8988T (cell line): ENCODE data around the gene AAK1.
"Not testable (repeated sequence)": the region's sequence is repeated elsewhere in the genome, so short reads cannot be mapped to it uniquely, and the experiment has no call there.

Experiments used
- DNase-seq: peaks from one replicate; pipeline ENCODE4 v3.0.0; 2011

The AAK1 gene

GRCh38 chr2:69434753-69435152 lies 208.8 kb downstream of the AAK1 start:
- DNase-seq = no peak

DNA sequence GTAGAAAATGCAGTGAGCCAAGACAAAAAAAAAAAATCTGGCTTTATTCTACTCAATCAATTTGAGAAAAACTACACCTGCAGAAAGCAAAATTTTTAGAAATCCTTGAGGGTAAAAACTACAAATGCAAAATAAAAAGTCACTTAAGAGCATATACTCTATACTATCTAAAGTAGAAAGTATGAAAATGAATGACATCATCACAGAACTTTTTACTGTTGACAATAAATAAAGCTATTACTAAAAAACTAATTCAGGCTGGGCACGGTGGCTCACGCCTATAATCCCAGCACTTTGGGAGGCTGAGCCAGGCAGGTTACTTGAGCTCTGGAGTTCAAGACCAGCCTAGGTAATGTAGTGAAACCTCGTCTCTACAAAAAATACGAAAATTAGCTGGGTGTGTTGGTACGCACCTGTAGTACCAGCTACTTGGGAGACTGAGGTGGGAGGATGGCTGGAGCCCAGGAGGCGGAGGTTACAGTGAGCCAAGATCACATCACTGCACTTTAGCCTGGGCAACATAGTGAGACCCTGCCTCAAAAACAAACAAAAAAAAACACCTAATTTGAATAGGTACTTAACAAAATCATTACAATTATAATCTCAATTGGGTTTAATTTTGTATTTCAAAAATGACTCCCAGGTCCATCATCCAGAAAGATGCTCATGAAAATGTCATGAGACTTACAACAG lies 213.9 kb downstream of the AAK1 start:
- DNase-seq = no peak

GRCh38 chr2:69428981-69429380 lies 214.6 kb downstream of the AAK1 start:
- DNase-seq = no peak

DNA sequence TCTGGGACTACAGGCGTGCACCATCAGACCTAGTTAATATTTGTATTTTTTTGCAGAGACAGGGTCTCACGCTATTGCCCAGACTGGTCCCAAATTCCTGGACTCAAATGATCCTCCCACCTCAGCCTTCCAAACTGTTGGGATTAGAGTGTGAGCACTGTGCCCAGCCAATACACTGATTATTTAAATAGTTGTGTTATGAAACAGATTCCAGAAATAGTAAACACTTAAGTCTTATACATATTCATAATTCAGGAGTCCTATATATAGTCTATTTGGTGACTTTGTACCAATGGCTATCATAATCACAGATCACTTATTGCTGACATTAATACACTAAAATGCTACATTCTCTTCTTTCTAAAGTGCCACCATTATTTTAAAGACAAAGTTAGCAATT lies 219.1 kb downstream of the AAK1 start:
- DNase-seq = no peak

GRCh38 chr2:69422198-69422597 lies 221.3 kb downstream of the AAK1 start:
- DNase-seq = no peak

- DNase-seq = not testable (repeated sequence)
Observed at GRCh38 chr2:69419111-69419510, 224.4 kb downstream of the AAK1 start.

- DNase-seq = no peak
Observed at GRCh38 chr2:69416147-69416546, 227.4 kb downstream of the AAK1 start.
